HCT116 (cell line): ENCODE data around the gene HOXD9.

Experiments used
- POLR2A ChIP-seq: IDR thresholded peaks from 2 replicates; pipeline ENCODE4 v1.7.0; 2011; ENCODE audit warnings: borderline replicate concordance; ENCODE audit not compliant: insufficient read depth, insufficient read length; ENCODE audit errors: extremely low read depth
- SRF ChIP-seq: IDR thresholded peaks from 2 replicates; pipeline ENCODE4 v1.6.1; 2012; ENCODE audit warnings: low read depth
- TCF7L2 ChIP-seq: IDR thresholded peaks from 2 replicates; pipeline ENCODE4 v1.7.0; 2011; ENCODE audit warnings: borderline replicate concordance, inconsistent platforms; ENCODE audit not compliant: insufficient read depth, insufficient read length; ENCODE audit errors: extremely low read depth
- TF ChIP-seq, protein P1 (sequence below), 3 experiments: fragments of 200-600 bp in 1 of 3; sonication (generic) in 1 of 3; IDR thresholded peaks in 2 of 3; conservative IDR thresholded peaks in 1 of 3; 2 replicates each; pipeline ENCODE4 v1.5.1; 2012 to 2017; ENCODE audit warnings: low read depth in 2 of 3, low read length in 2 of 3, antibody characterized with exemption in 1 of 3, borderline replicate concordance in 1 of 3, control low read depth in 1 of 3, mild to moderate bottlenecking in 1 of 3, mixed read lengths in 1 of 3, mixed run types in 1 of 3, moderate library complexity in 1 of 3; ENCODE audit not compliant: insufficient read depth in 1 of 3
- TF ChIP-seq, protein P2 (sequence below): IDR thresholded peaks from 2 replicates; pipeline ENCODE4 v1.6.1; 2012

DNA sequence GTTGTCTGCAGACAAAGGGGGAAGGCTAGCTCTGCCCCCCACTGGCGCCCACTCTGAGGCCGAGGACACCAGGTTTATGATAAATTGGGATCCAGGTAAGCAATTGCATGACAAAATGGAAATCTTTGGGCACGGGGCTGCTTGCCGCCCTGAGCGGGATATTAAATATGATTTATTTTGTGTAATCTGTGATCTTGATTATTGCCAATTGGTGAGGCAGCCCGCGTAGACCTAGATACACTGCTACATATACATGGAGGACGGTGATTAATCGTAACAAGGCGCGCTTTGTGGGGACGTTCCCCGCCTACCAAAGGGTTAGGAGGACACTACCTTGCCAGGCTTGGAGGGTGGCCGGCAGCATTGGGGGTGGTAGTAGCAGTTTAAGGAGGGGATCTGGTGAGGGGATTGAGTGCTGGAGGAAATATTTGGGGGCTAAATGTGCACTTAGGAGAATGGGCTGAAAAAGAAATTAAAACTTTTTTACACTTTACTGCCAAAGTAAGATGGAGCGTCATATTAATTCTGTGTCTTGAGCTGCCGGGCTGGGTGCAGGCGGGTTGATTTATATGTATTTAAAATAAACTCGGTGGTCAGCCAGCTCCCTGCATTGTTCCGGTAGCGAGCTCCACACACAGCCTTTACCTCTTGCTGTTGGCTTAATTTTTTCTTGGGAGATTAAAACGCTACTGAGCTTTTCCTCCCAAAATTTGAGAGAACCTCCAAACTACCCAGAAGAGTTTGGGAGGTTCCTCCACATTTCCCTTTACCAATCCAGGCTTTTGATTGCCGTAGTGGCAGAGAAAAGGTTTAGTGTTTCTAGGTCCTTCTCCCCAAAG is 38.7 kb downstream of the HOXD9 start:
- TF ChIP-seq, protein P1, sequence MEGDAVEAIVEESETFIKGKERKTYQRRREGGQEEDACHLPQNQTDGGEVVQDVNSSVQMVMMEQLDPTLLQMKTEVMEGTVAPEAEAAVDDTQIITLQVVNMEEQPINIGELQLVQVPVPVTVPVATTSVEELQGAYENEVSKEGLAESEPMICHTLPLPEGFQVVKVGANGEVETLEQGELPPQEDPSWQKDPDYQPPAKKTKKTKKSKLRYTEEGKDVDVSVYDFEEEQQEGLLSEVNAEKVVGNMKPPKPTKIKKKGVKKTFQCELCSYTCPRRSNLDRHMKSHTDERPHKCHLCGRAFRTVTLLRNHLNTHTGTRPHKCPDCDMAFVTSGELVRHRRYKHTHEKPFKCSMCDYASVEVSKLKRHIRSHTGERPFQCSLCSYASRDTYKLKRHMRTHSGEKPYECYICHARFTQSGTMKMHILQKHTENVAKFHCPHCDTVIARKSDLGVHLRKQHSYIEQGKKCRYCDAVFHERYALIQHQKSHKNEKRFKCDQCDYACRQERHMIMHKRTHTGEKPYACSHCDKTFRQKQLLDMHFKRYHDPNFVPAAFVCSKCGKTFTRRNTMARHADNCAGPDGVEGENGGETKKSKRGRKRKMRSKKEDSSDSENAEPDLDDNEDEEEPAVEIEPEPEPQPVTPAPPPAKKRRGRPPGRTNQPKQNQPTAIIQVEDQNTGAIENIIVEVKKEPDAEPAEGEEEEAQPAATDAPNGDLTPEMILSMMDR (IDR thresholded peaks at IDR 0.05 in 2 of 3, conservative IDR thresholded peaks at IDR 0.05 in 1 of 3; ENCODE audit: borderline replicate concordance in 1 of 3, insufficient read depth in 1 of 3, low read depth in 2 of 3, low read length in 2 of 3), result no peak
- TF ChIP-seq, protein P2, sequence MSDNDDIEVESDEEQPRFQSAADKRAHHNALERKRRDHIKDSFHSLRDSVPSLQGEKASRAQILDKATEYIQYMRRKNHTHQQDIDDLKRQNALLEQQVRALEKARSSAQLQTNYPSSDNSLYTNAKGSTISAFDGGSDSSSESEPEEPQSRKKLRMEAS, result no peak
- TF ChIP-seq SRF (no peak), POLR2A (no peak), TCF7L2 (no peak)
